DMS153 (cell line): Measurements from ENCODE around the gene ARHGEF35.
"Not testable (repeated sequence)": the region's sequence is repeated elsewhere in the genome, so short reads cannot be mapped to it uniquely, and the experiment has no call there.

ENCODE experiments used
- DNase-seq: peaks from one replicate; lab custom pipeline; 2025; lab: John Stamatoyannopoulos, UW

Gene ARHGEF35

DNA sequence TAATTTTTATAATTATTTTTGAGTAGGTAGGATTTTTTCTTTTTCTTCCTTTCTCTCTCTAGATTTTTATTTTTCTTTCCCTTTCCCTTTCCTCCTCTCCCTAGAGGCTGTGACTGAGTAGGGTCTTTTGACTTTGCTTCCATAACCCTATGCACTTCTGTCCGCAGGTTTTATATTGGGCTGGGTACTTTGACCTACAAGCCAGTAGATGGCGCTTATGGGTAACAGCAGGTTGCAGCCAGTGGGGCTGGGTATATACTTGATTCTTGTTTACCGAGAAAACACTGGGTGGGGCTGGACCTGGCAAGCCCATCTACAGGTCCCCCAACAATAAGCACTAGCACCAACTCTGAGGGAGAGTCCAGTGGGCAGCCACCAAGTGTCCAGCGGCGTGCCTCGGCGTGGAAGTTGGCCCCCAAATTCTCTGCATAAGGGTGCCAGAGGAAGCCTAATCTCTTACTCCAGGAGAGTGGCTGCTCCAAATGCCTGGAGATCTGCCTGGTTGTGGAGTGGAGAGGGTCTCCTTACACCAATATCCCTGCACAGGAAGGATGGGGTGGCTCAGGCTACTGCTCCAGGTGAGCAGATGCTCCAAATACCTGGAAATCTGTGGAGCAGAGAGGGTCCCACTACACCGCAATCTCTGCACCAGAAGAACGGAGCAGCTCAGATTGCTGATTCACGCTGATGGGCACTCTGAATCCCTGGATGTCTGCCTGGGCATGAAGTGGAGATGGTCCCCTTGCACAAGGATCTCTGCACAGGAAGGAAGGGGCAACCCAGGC lies 17.1 kb downstream of the ARHGEF35 start:
- not testable (repeated sequence) for DNase-seq

DNA sequence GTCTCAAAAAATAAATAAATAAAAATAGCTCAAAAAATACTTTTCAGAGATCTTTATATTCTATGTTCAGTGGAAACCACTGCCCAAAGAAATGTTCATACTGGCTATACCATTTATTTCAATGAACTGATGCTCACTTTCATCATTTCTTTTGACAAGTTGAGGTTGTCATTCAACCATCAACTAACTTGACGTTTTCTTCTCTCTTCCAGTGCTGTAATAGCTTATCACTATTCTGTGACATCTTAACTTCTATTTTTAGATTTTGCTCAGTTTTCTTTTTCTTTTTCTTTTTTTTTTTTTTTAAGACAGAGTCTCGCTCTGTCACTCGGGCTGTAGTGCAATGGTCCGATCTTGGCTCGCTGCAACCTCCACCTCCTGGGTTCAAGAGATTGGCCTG lies 21.0 kb downstream of the ARHGEF35 start:
- DNase-seq, result no peak

GRCh38 chr7:144171594-144172350 lies 23.9 kb downstream of the ARHGEF35 start:
- not testable (repeated sequence) for DNase-seq

DNA sequence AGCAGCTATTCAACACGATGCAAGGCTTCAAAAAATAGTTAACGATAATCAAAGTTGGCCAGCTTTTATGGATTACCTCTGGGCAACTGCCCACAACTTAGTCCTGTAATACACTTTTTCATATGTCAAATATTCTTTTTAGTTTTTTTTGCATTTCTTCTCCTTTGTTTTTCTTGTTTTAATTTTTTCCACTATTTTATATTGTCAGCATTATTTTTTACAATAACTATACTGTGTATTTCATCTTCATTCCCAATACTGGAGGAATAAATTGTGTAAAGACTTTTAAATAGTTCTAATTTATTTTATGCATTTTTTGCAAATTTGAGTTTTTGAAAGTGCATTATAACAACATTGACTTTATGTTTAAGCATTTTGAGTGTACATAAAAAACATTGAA lies 30.8 kb downstream of the ARHGEF35 start:
- no peak for DNase-seq

- DNase-seq, result no peak
Measured at GRCh38 chr7:144158861-144159260, 36.8 kb downstream of the ARHGEF35 start.

DNA sequence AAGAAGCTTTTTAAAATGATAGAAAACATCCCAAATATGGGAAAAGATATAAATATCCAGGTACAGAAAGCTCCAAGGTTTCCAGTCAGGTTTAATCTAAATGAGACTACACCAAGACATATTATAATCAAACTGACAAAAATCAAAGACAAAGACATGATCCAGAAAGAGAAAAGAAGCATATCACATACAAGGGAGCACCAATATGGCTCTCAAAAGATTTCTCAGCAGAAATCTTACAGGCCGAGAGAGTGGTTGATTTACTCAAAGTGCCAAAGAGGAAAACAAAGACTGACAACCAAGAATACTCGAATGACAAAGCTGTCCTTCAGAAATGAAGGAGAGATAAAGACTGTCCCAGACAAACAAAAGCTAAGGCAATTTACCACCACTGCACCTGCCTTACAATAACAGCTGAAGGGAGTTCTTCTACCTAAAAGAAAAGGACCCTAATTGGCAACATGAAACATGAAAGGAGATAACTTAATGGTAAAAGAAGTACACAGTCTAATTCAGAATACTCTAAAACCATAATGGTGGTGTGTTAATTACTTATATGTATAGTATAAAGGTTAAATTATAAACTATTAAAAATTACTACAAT lies 47.3 kb downstream of the ARHGEF35 start:
- DNase-seq, result no peak

DNA sequence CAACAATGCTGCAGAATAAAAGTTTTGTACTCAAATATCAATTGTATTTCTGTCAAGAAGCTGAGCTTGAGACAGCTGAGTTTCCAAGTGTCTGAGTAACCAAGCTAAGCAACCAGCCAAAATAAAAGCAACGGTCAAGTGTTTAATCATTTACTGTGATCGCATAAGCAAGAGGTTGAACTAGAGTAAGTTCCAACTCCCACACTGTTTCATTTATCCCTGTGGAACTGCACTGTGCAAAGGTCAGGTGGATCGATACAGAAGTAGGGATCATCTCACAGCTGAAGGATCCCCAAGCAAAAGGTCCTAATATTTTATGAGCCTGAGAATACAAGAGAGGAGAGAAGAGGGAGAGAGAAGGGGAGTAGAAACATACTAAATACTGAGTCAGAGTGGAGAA lies 51.2 kb downstream of the ARHGEF35 start:
- no peak for DNase-seq

GRCh38 chr7:144142187-144142586 lies 53.4 kb downstream of the ARHGEF35 start:
- DNase-seq, result no peak

- DNase-seq, result no peak
Measured at GRCh38 chr7:144137501-144137900, 58.1 kb downstream of the ARHGEF35 start.
